GM23248 (cell line): ENCODE results near the gene TPRA1. TPM values are rescaled to one million over a fixed set of nuclear protein-coding genes. Genes with fewer than 3 reads are reported as not detected.

ENCODE experiments used
- DNase-seq: peaks from one replicate; pipeline ENCODE4 v3.0.0-alpha.2; 2015
- H2AFZ ChIP-seq: fragments of 200-600 bp; sonication (generic); 2 replicates; pipeline ENCODE4 v1.6.1; 2016; ENCODE audit warnings: antibody characterized with exemption
- H3F3A ChIP-seq: fragments of 200-600 bp; sonication (generic); 2 replicates; pipeline ENCODE4 v1.6.1; 2016; ENCODE audit warnings: mild to moderate bottlenecking, antibody characterized with exemption, mixed run types; ENCODE audit not compliant: insufficient read depth
- H3K27ac ChIP-seq: fragments of 200-600 bp; sonication (generic); 2 replicates; pipeline ENCODE4 v1.5.1; 2016; ENCODE audit warnings: mild to moderate bottlenecking
- H3K27me3 ChIP-seq: fragments of 200-600 bp; sonication (generic); replicated peaks from 2 replicates; pipeline ENCODE4 v1.6.1; 2016; ENCODE audit warnings: mild to moderate bottlenecking; ENCODE audit not compliant: insufficient read depth
- H3K36me3 ChIP-seq: fragments of 200-600 bp; sonication (generic); 2 replicates; pipeline ENCODE4 v1.6.1; 2016; ENCODE audit warnings: low read depth, mild to moderate bottlenecking
- H3K4me1 ChIP-seq: fragments of 200-600 bp; sonication (generic); 2 replicates; pipeline ENCODE4 v1.6.1; 2016; ENCODE audit warnings: mild to moderate bottlenecking; ENCODE audit not compliant: insufficient read depth
- H3K4me2 ChIP-seq: fragments of 200-600 bp; sonication (generic); one replicate; pipeline ENCODE4 v1.6.1; 2016; ENCODE audit warnings: mild to moderate bottlenecking; ENCODE audit not compliant: unreplicated experiment
- H3K4me3 ChIP-seq: fragments of 200-600 bp; sonication (generic); 2 replicates; pipeline ENCODE4 v1.5.1; 2016; ENCODE audit warnings: mild to moderate bottlenecking
- H3K79me2 ChIP-seq: fragments of 200-600 bp; sonication (generic); 2 replicates; pipeline ENCODE4 v1.6.1; 2016; ENCODE audit warnings: mild to moderate bottlenecking; ENCODE audit not compliant: insufficient read depth
- H3K9ac ChIP-seq: fragments of 200-600 bp; sonication (generic); 2 replicates; pipeline ENCODE4 v1.6.1; 2016; ENCODE audit warnings: mild to moderate bottlenecking
- H3K9me2 ChIP-seq: fragments of 200-600 bp; sonication (generic); 2 replicates; pipeline ENCODE4 v1.6.1; 2016; ENCODE audit warnings: mixed run types, mild to moderate bottlenecking, moderate library complexity; ENCODE audit not compliant: insufficient read depth
- H3K9me3 ChIP-seq: fragments of 200-600 bp; sonication (generic); one replicate; pipeline ENCODE4 v1.6.1; 2017; ENCODE audit warnings: low read depth
- H4K20me1 ChIP-seq: fragments of 200-600 bp; sonication (generic); 2 replicates; pipeline ENCODE4 v1.6.0; 2016; ENCODE audit not compliant: insufficient read depth
- EZH2 ChIP-seq: fragments of 200-600 bp; sonication (generic); IDR thresholded peaks from 2 replicates; pipeline ENCODE4 v1.6.1; 2018; ENCODE audit warnings: antibody characterized with exemption, mild to moderate bottlenecking; ENCODE audit not compliant: insufficient read depth, poor library complexity, severe bottlenecking
- EZH2phosphoT487 ChIP-seq: fragments of 200-600 bp; sonication (generic); IDR thresholded peaks from 2 replicates; pipeline ENCODE4 v1.6.1; 2018; ENCODE audit warnings: antibody characterized with exemption, moderate library complexity, mild to moderate bottlenecking, low read depth; ENCODE audit not compliant: insufficient read depth
- WGBS, 2 experiments: methylation state at CpG; one replicate each; pipeline ENCODE4 v1.1.6; 2015 to 2017; ENCODE audit warnings: low lambda C conversion rate in 2 of 2, low coverage in 1 of 2; ENCODE audit errors: missing lambda C conversion rate in 2 of 2; 5-methylcytosine and 5-hydroxymethylcytosine counted together
- in situ Hi-C: fragments of 300-500 bp; cut with MboI; formaldehyde crosslinking; loops from 2 replicates; pipeline ENCODE4 v1.15.0; 2020
- polyA plus RNA-seq: library from polyadenylated mRNA; unstranded; fragments of >200 nt; fragmentation: Nextera tagmentation; extraction: Ambion mirVana; gene quantifications from 2 replicates; pipeline ENCODE4 v1.2.1, GENCODE V29; 2016
- total RNA-seq: library from RNA; depleted of rRNA; stranded (reverse); fragments of >200 nt; shearing (Covaris generic); gene quantifications from 2 replicates; pipeline ENCODE4 v1.2.3, GENCODE V29; 2014

The TPRA1 gene
- total and polyA plus RNA-seq, 2 experiments from 2014 or later, result 42.8 to 56.1 TPM

- no peak overlapping the region for H3K4me3 ChIP-seq
- no peak overlapping the region for H3K27ac ChIP-seq
- H3K4me1 ChIP-seq, result no peaks in the 10 kb centered on the region
- in situ Hi-C loops, result no loop called here
- WGBS, 2 experiments, result 65% methylated on average over 6 of the region's 6 CpGs
- no peaks in the 10 kb centered on the region for H3K36me3 ChIP-seq
- no peak overlapping the region for H3K4me2 ChIP-seq
- DNase-seq, result no peak
- no peak overlapping the region for H3K9ac ChIP-seq
- H2AFZ ChIP-seq, result no peak overlapping the region
- H4K20me1 ChIP-seq, result no peaks in the 10 kb centered on the region
- no peaks in the 10 kb centered on the region for H3K79me2 ChIP-seq
- H3K9me2 ChIP-seq, result no peaks in the 10 kb centered on the region
- H3K9me3 ChIP-seq, result no peaks in the 10 kb centered on the region
- H3K27me3 ChIP-seq, result no peaks in the 10 kb centered on the region; the same call in 1 of the 2 replicates
- no peak for TF ChIP-seq EZH2
- H3F3A ChIP-seq, result no peaks in the 10 kb centered on the region
Measured at GRCh38 chr3:127556565-127556964, 34.0 kb downstream of the TPRA1 start.

GRCh38 chr3:127555108-127555507, 35.4 kb downstream of the TPRA1 start:
- Histone ChIP-seq H3K27ac (no peak overlapping the region), H3K27me3 (no peaks in the 10 kb centered on the region; the same call in 1 of the 2 replicates), H4K20me1 (no peaks in the 10 kb centered on the region), H3F3A (no peaks in the 10 kb centered on the region), H3K4me1 (no peaks in the 10 kb centered on the region), H3K4me3 (no peak overlapping the region), H3K9me3 (no peaks in the 10 kb centered on the region), H3K9ac (no peak overlapping the region), H2AFZ (no peak overlapping the region), H3K36me3 (no peaks in the 10 kb centered on the region), H3K79me2 (no peaks in the 10 kb centered on the region), H3K9me2 (no peaks in the 10 kb centered on the region), H3K4me2 (no peak overlapping the region)
- no peak for DNase-seq
- 40 to 42% methylated on average over 4 of the region's 4 CpGs for WGBS, 2 experiments
- in situ Hi-C loops, result no loop called here
- TF ChIP-seq EZH2phosphoT487 (no peak), EZH2 (no peak)

GRCh38 chr3:127552038-127552437, 38.5 kb downstream of the TPRA1 start:
- no peaks in the 10 kb centered on the region; the same call in 1 of the 2 replicates for H3K27me3 ChIP-seq
- no peaks in the 10 kb centered on the region for H4K20me1 ChIP-seq
- no peaks in the 10 kb centered on the region for H3F3A ChIP-seq
- H3K36me3 ChIP-seq, result no peaks in the 10 kb centered on the region
- no peak overlapping the region for H2AFZ ChIP-seq
- no peaks in the 10 kb centered on the region for H3K4me1 ChIP-seq
- no peak overlapping the region for H3K9ac ChIP-seq
- no peak overlapping the region for H3K4me3 ChIP-seq
- WGBS, 2 experiments, result 0 to 9% methylated on average over 1 of the region's 1 CpG
- in situ Hi-C loops, result no loop called here
- no peak overlapping the region for H3K4me2 ChIP-seq
- H3K79me2 ChIP-seq, result no peaks in the 10 kb centered on the region
- no peaks in the 10 kb centered on the region for H3K9me2 ChIP-seq
- H3K27ac ChIP-seq, result no peak overlapping the region
- no peaks in the 10 kb centered on the region for H3K9me3 ChIP-seq
- no peak for TF ChIP-seq EZH2phosphoT487
- no peak for TF ChIP-seq EZH2
- DNase-seq, result no peak

DNA sequence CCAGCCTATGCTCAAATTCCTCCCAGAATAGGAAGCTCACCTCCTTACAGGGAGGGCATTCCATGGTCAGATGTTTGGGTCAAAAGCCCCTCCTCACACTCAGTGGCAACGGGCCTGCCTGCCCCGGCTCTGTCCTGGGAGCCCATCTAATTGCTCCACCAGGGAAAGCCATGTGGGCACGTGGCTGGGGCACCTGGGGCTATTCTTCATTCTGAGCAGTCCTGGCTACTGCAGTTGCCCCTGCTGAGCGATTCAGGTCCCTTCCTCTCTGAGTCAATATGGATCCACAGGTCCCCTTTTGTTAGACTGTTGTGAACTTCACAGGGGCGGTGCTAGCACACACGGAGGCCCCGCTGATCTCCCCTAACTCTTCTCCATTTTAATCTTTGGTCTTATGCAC, 39.4 kb downstream of the TPRA1 start:
- Histone ChIP-seq H3F3A (no peaks in the 10 kb centered on the region), H3K9me3 (no peaks in the 10 kb centered on the region), H3K36me3 (no peaks in the 10 kb centered on the region), H3K27ac (no peak overlapping the region), H4K20me1 (no peaks in the 10 kb centered on the region), H3K79me2 (no peaks in the 10 kb centered on the region), H3K9ac (no peak overlapping the region), H3K4me3 (no peak overlapping the region), H3K27me3 (no peaks in the 10 kb centered on the region; the same call in 1 of the 2 replicates), H3K9me2 (no peaks in the 10 kb centered on the region), H3K4me1 (no peaks in the 10 kb centered on the region), H3K4me2 (no peak overlapping the region), H2AFZ (no peak overlapping the region)
- in situ Hi-C loops, result no loop called here
- no peak for TF ChIP-seq EZH2
- TF ChIP-seq EZH2phosphoT487, result no peak
- DNase-seq, result no peak
- 71 to 74% methylated on average over 7 of the region's 7 CpGs for WGBS, 2 experiments

DNA sequence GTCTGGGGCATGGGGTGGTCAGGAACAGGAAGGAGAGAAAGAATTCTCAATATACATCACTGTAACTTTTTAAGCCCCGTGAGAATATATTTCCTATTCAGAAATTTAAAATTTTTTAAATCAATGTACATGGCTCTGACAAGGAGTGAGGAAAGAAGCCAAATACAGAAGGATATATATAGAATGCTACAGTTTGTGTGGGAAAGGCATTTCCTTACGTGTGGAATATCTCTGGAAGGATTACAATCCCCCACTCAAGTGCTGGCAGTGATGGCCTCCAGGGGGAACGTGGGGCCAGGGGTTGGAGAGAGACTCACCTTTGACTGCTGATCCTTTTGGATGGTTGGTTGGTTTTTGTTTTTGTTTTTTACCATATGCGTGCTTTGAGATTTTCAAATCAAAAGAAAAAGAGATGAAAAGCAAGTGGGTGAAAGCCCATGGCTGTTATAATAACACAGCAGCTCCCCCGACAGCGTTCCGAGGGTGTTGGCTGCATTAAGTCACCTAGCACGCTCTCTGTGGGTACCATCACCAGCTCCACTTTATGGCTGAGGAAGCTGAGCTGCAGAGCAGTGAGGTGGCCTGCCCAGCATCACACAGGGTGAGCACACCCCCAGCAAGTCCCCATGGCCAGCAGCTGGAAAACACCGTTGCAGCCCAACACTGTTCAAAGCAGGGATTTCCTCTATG, 39.9 kb downstream of the TPRA1 start:
- H3K36me3 ChIP-seq, result no peaks in the 10 kb centered on the region
- no peaks in the 10 kb centered on the region; the same call in 1 of the 2 replicates for H3K27me3 ChIP-seq
- H3K9me3 ChIP-seq, result no peaks in the 10 kb centered on the region
- H3K4me1 ChIP-seq, result no peaks in the 10 kb centered on the region
- no peaks in the 10 kb centered on the region for H3F3A ChIP-seq
- no peak overlapping the region for H3K4me3 ChIP-seq
- no peaks in the 10 kb centered on the region for H4K20me1 ChIP-seq
- H3K9ac ChIP-seq, result no peak overlapping the region
- no peaks in the 10 kb centered on the region for H3K9me2 ChIP-seq
- no peak overlapping the region for H2AFZ ChIP-seq
- no peak overlapping the region for H3K27ac ChIP-seq
- TF ChIP-seq EZH2, result no peak
- TF ChIP-seq EZH2phosphoT487, result no peak
- no peaks in the 10 kb centered on the region for H3K79me2 ChIP-seq
- H3K4me2 ChIP-seq, result no peak overlapping the region
- DNase-seq, result no peak
- WGBS, 2 experiments, result 65 to 66% methylated on average over 9 of the region's 9 CpGs
- in situ Hi-C loops, result no loop called here
